DND-41 (cell line): ENCODE results near the gene CYP27B1.

Source experiments
- CTCF ChIP-seq: IDR thresholded peaks from 2 replicates; pipeline ENCODE4 v1.5.1; 2012; ENCODE audit warnings: borderline replicate concordance, low read length, moderate library complexity, mild to moderate bottlenecking; ENCODE audit not compliant: poor library complexity, severe bottlenecking; ENCODE audit errors: extremely low read depth
- EZH2 ChIP-seq: IDR thresholded peaks from 3 replicates; pipeline ENCODE4 v1.6.1; 2012; ENCODE audit warnings: borderline replicate concordance, low read depth, mild to moderate bottlenecking, moderate library complexity, low read length, inconsistent platforms; ENCODE audit not compliant: severe bottlenecking

DNA sequence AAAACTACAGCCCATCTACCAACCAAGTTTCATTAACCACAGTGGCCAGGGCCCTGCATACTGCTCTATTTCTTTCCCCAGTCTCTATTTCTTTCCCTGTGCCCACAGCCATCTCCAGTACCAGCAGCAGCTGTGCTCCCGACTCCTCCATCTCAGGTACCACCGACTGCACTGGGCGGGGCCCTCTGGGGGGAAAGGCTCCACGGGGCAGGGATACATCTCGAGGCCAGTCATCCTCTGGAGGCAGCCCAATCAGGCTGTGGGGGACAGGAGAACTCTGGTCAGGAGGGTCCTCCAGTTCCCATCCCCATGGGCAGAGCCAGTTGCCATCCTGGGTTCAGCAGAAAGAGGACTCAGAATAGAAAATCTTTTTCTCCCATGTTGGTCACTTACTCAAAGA, 17.8 kb downstream of the CYP27B1 start:
- TF ChIP-seq CTCF (no peak), EZH2 (no peak)
